ENCODE data around the gene NAALADL1.
"Not testable (repeated sequence)": the region's sequence is repeated elsewhere in the genome, so short reads cannot be mapped to it uniquely, and the experiment has no call there.

The NAALADL1 gene

GRCh38 chr11:65013130-65013887 is 45.0 kb downstream of the NAALADL1 start:
- no peak for DNase-seq

GRCh38 chr11:65008873-65009272 is 49.5 kb downstream of the NAALADL1 start:
- DNase-seq: no peak

- DNase-seq: no peak
Observed at GRCh38 chr11:65008016-65008415, 50.3 kb downstream of the NAALADL1 start.

GRCh38 chr11:65003968-65004367 is 54.4 kb downstream of the NAALADL1 start:
- DNase-seq: not testable (repeated sequence)

GRCh38 chr11:65003282-65003681 is 55.1 kb downstream of the NAALADL1 start:
- no peak for DNase-seq

GRCh38 chr11:65002706-65003105 is 55.6 kb downstream of the NAALADL1 start:
- no peak for DNase-seq

GRCh38 chr11:64999478-64999877 is 58.9 kb downstream of the NAALADL1 start:
- no peak for DNase-seq

GRCh38 chr11:64998690-64999431 is 59.5 kb downstream of the NAALADL1 start:
- DNase-seq: no peak

GRCh38 chr11:64998141-64998540 is 60.2 kb downstream of the NAALADL1 start:
- DNase-seq: no peak

GRCh38 chr11:64996710-64997380 is 61.5 kb downstream of the NAALADL1 start, which contains the start of gene BATF2:
Gene BATF2, minus strand, starts transcription at chr11:64996971. Its CDS starts 57 bp downstream, at chr11:64996914.
- DNase-seq: no peak

GRCh38 chr11:64996327-64996709 is 62.0 kb downstream of the NAALADL1 start:
- DNase-seq: no peak
